HEK293T (cell line): ENCODE data around the gene TM9SF3.

Source experiments
- CTCF ChIA-PET: fragments of 350-600 bp; formaldehyde crosslinking; extraction: SDS; loops from one replicate; lab custom pipeline; 2021; ENCODE audit warnings: antibody characterized with exemption, inconsistent platforms; lab: Yijun Ruan, JAX
- POLR2A ChIA-PET: fragments of 350-600 bp; formaldehyde crosslinking; extraction: SDS; loops from one replicate; lab custom pipeline; 2020; ENCODE audit warnings: antibody characterized with exemption, inconsistent platforms; lab: Yijun Ruan, JAX
- DNase-seq: peaks from one replicate; pipeline ENCODE4 v3.0.0; 2012; ENCODE audit warnings: mixed read lengths; ENCODE audit errors: extremely low spot score
- ARNT ChIP-seq: fragments of 450-650 bp; IDR thresholded peaks from 2 replicates; pipeline ENCODE4 v1.6.1; 2017; ENCODE audit warnings: mild to moderate bottlenecking
- BHLHE40 ChIP-seq: fragments of 450-650 bp; IDR thresholded peaks from 2 replicates; pipeline ENCODE4 v1.6.1; 2016; ENCODE audit warnings: mild to moderate bottlenecking, moderate library complexity, borderline replicate concordance
- CTBP1 ChIP-seq: fragments of 450-650 bp; IDR thresholded peaks from 2 replicates; pipeline ENCODE4 v1.6.1; 2016; ENCODE audit warnings: borderline replicate concordance
- ELF4 ChIP-seq: fragments of 450-650 bp; IDR thresholded peaks from 2 replicates; pipeline ENCODE4 v1.6.1; 2017; ENCODE audit warnings: antibody characterized with exemption
- FOXA1 ChIP-seq: fragments of 450-650 bp; IDR thresholded peaks from 2 replicates; pipeline ENCODE4 v1.6.1; 2016; ENCODE audit warnings: mild to moderate bottlenecking
- FOXK2 ChIP-seq: fragments of 450-650 bp; IDR thresholded peaks from 2 replicates; pipeline ENCODE4 v1.6.1; 2016; ENCODE audit warnings: mild to moderate bottlenecking
- FOXM1 ChIP-seq: fragments of 450-650 bp; IDR thresholded peaks from 2 replicates; pipeline ENCODE4 v1.6.1; 2017; ENCODE audit warnings: mild to moderate bottlenecking, borderline replicate concordance
- HDGF ChIP-seq: fragments of 450-650 bp; IDR thresholded peaks from 2 replicates; pipeline ENCODE4 v1.6.1; 2017; ENCODE audit warnings: antibody characterized with exemption, borderline replicate concordance
- L3MBTL2 ChIP-seq: fragments of 450-650 bp; conservative IDR thresholded peaks from 2 replicates; pipeline ENCODE4 v1.6.1; 2016; ENCODE audit warnings: mild to moderate bottlenecking
- LEF1 ChIP-seq: fragments of 450-650 bp; IDR thresholded peaks from 2 replicates; pipeline ENCODE4 v1.6.1; 2017; ENCODE audit warnings: mild to moderate bottlenecking, borderline replicate concordance
- NFRKB ChIP-seq: fragments of 450-650 bp; IDR thresholded peaks from 2 replicates; pipeline ENCODE4 v1.6.1; 2016; ENCODE audit warnings: mild to moderate bottlenecking, moderate library complexity
- PKNOX1 ChIP-seq: fragments of 450-650 bp; IDR thresholded peaks from 2 replicates; pipeline ENCODE4 v1.6.1; 2016
- SP1 ChIP-seq: fragments of 450-650 bp; IDR thresholded peaks from 2 replicates; pipeline ENCODE4 v1.6.1; 2017
- SUZ12 ChIP-seq: fragments of 450-650 bp; IDR thresholded peaks from 2 replicates; pipeline ENCODE4 v1.6.1; 2016; ENCODE audit warnings: mild to moderate bottlenecking
- TARDBP ChIP-seq: fragments of 450-650 bp; IDR thresholded peaks from 2 replicates; pipeline ENCODE4 v1.6.1; 2016
- ZNF384 ChIP-seq: fragments of 450-650 bp; IDR thresholded peaks from 2 replicates; pipeline ENCODE4 v1.6.1; 2016

TM9SF3 gene

GRCh38 chr10:96516337-96516736 is 70.5 kb downstream of the TM9SF3 start:
- TF ChIP-seq PKNOX1, result no peak
- no peak for TF ChIP-seq CTBP1
- no peak for TF ChIP-seq BHLHE40
- TF ChIP-seq LEF1, result no peak
- TF ChIP-seq SP1, result no peak
- ChIA-PET CTCF (interaction anchor here (1.3 kb wide), 1 partner anchor 23 kb away, joined by 3 read pairs; no protein-coding TSS in a partner anchor), POLR2A (no interaction called here)
- DNase-seq, result no peak

GRCh38 chr10:96513698-96514561 is 72.9 kb downstream of the TM9SF3 start, which contains the start of gene TLL2:
TSS of gene TLL2 (minus strand) at chr10:96513926. CDS start at chr10:96513685, 241 bp downstream.
- POLR2A ChIA-PET, result interaction anchor here (0.9 kb wide), 1 partner anchor 69 kb away, joined by 3 read pairs; no protein-coding TSS in a partner anchor
- no peak for TF ChIP-seq BHLHE40
- TF ChIP-seq PKNOX1, result peak; percentile 73
- peak; percentile 92; the same call in 1 of the 2 replicates for TF ChIP-seq HDGF
- peak; percentile 97 for TF ChIP-seq L3MBTL2
- peak; percentile 95 for DNase-seq
- CTCF ChIA-PET, result interaction anchor here (0.7 to 1.4 kb wide), 6 partner anchors 23 to 139 kb away, joined by 3 to 8 read pairs (median 3); no protein-coding TSS in a partner anchor

GRCh38 chr10:96513305-96513697 is 73.5 kb downstream of the TM9SF3 start:
- CTCF ChIA-PET, result interaction anchor here (0.7 to 1.4 kb wide), 3 partner anchors 22 to 118 kb away, joined by 3 to 8 read pairs (median 6); no protein-coding TSS in a partner anchor
- peak; percentile 14 for DNase-seq
- TF ChIP-seq ZNF384 (no peak), HDGF (no peak), FOXA1 (no peak), BHLHE40 (no peak), ARNT (no peak), SP1 (no peak), ELF4 (no peak), FOXK2 (no peak), FOXM1 (no peak), NFRKB (no peak), PKNOX1 (no peak), L3MBTL2 (no peak), SUZ12 (no peak), TARDBP (no peak), CTBP1 (no peak), LEF1 (no peak)
- POLR2A ChIA-PET, result interaction anchor here (0.9 kb wide), 1 partner anchor 70 kb away, joined by 3 read pairs; no protein-coding TSS in a partner anchor

GRCh38 chr10:96512524-96513304 is 74.1 kb downstream of the TM9SF3 start:
- DNase-seq, result peak; percentile 32
- POLR2A ChIA-PET, result no interaction called here
- TF ChIP-seq BHLHE40 (no peak), ARNT (no peak), FOXK2 (no peak), ELF4 (no peak), TARDBP (no peak), PKNOX1 (no peak), NFRKB (no peak), FOXM1 (no peak)
- CTCF ChIA-PET, result interaction anchor here (0.6 kb wide), 1 partner anchor 117 kb away, joined by 3 read pairs; no protein-coding TSS in a partner anchor

GRCh38 chr10:96511044-96511945 is 75.5 kb downstream of the TM9SF3 start:
- ChIA-PET CTCF (interaction anchor here (0.7 to 2.0 kb wide), 9 partner anchors 8 to 97 kb away, joined by 3 to 6 read pairs (median 3); no protein-coding TSS in a partner anchor), POLR2A (no interaction called here)
- no peak for TF ChIP-seq BHLHE40
- TF ChIP-seq ELF4, result no peak
- TF ChIP-seq NFRKB, result no peak
- TF ChIP-seq FOXA1, result no peak
- no peak for TF ChIP-seq TARDBP
- no peak for TF ChIP-seq L3MBTL2
- TF ChIP-seq LEF1, result no peak
- no peak for TF ChIP-seq SP1
- no peak for TF ChIP-seq PKNOX1
- no peak for TF ChIP-seq CTBP1
- TF ChIP-seq ZNF384, result no peak
- no peak for TF ChIP-seq HDGF
- DNase-seq, result peak; percentile 70
